GM21737 (cell line): ENCODE results near the gene SIMC1.
"Not testable (repeated sequence)": the region's sequence is repeated elsewhere in the genome, so short reads cannot be mapped to it uniquely, and the experiment has no call there.

Experiments used
- ATAC-seq: cut with Tn5 transposase; IDR thresholded peaks from one replicate; pipeline ENCODE4 v1.9.1; 2021; ENCODE audit warnings: mild to moderate bottlenecking, moderate library complexity; ENCODE audit not compliant: unreplicated experiment

Gene SIMC1

GRCh38 chr5:176214466-176215021 is 23.7 kb upstream of the SIMC1 start:
- ATAC-seq = not testable (repeated sequence)

- ATAC-seq = not testable (repeated sequence)
These were observed 21.8 kb upstream of the SIMC1 start for GRCh38 chr5:176216393-176216916.

GRCh38 chr5:176217188-176217729 is 21.0 kb upstream of the SIMC1 start:
- ATAC-seq = not testable (repeated sequence)

- not testable (repeated sequence) for ATAC-seq
These were observed 20.5 kb upstream of the SIMC1 start for GRCh38 chr5:176217764-176218163.

GRCh38 chr5:176222006-176222405 is 16.2 kb upstream of the SIMC1 start:
- ATAC-seq = not testable (repeated sequence)

- ATAC-seq = not testable (repeated sequence)
These were observed 9.9 kb upstream of the SIMC1 start for GRCh38 chr5:176228358-176228757.

GRCh38 chr5:176233253-176233652 is 5.0 kb upstream of the SIMC1 start:
- not testable (repeated sequence) for ATAC-seq

GRCh38 chr5:176235155-176235554 is 3.1 kb upstream of the SIMC1 start:
- ATAC-seq = not testable (repeated sequence)

- ATAC-seq = peak; percentile 41
These were observed 540 bp downstream of the SIMC1 start for GRCh38 chr5:176238645-176239283.

- not testable (repeated sequence) for ATAC-seq
These were observed 1.1 kb downstream of the SIMC1 start for GRCh38 chr5:176239304-176239703.

GRCh38 chr5:176244318-176244717 is 6.1 kb downstream of the SIMC1 start:
- ATAC-seq = not testable (repeated sequence)

- ATAC-seq = not testable (repeated sequence)
These were observed 6.8 kb downstream of the SIMC1 start for GRCh38 chr5:176245074-176245473.

GRCh38 chr5:176245489-176245888 is 7.3 kb downstream of the SIMC1 start:
- not testable (repeated sequence) for ATAC-seq

- ATAC-seq = not testable (repeated sequence)
These were observed 12.5 kb downstream of the SIMC1 start for GRCh38 chr5:176250691-176251090.

GRCh38 chr5:176252171-176252570 is 13.9 kb downstream of the SIMC1 start:
- ATAC-seq = not testable (repeated sequence)

GRCh38 chr5:176253370-176254065 is 15.3 kb downstream of the SIMC1 start:
- ATAC-seq = not testable (repeated sequence)

GRCh38 chr5:176254066-176254393 is 15.8 kb downstream of the SIMC1 start:
- ATAC-seq = not testable (repeated sequence)

- ATAC-seq = not testable (repeated sequence)
These were observed 19.8 kb downstream of the SIMC1 start for GRCh38 chr5:176257871-176258505.

- not testable (repeated sequence) for ATAC-seq
These were observed 22.5 kb downstream of the SIMC1 start for GRCh38 chr5:176260682-176261081.

- ATAC-seq = not testable (repeated sequence)
These were observed 28.2 kb downstream of the SIMC1 start for GRCh38 chr5:176266448-176266847.

- ATAC-seq = not testable (repeated sequence)
These were observed 50.8 kb downstream of the SIMC1 start for GRCh38 chr5:176289018-176289417.
